ENCODE measurements around the gene ARL6IP4.

Gene ARL6IP4

GRCh38 chr12:122966743-122967550, 13.5 kb upstream of the ARL6IP4 start:
- H3K4me3 Mint-ChIP-seq = peak overlapping the region; percentile 55
- H3K9me3 Mint-ChIP-seq (ENCODE audit: low read depth) = no peaks in the 10 kb centered on the region
- H3K36me3 Mint-ChIP-seq = no peaks in the 10 kb centered on the region
- H3K4me1 Mint-ChIP-seq (ENCODE audit: low read depth) = peaks cover 9% of the 10 kb centered on the region
- H3K27me3 Mint-ChIP-seq = no peaks in the 10 kb centered on the region
- peak overlapping the region; percentile 50 for H3K27ac Mint-ChIP-seq

- Mint-ChIP-seq H3K4me3 (no peak overlapping the region), H3K27ac (no peak overlapping the region), H3K36me3 (no peaks in the 10 kb centered on the region), H3K9me3 (ENCODE audit: low read depth) (no peaks in the 10 kb centered on the region), H3K27me3 (no peaks in the 10 kb centered on the region), H3K4me1 (ENCODE audit: low read depth) (peaks cover 10% of the 10 kb centered on the region)
These were observed 12.4 kb upstream of the ARL6IP4 start for GRCh38 chr12:122968104-122968503.

GRCh38 chr12:122969676-122970075, 10.8 kb upstream of the ARL6IP4 start:
- Mint-ChIP-seq H3K27ac (no peak overlapping the region), H3K9me3 (ENCODE audit: low read depth) (no peaks in the 10 kb centered on the region), H3K4me3 (no peak overlapping the region), H3K27me3 (no peaks in the 10 kb centered on the region), H3K36me3 (no peaks in the 10 kb centered on the region), H3K4me1 (ENCODE audit: low read depth) (peaks cover 14% of the 10 kb centered on the region)

GRCh38 chr12:122974274-122974891, 6.1 kb upstream of the ARL6IP4 start:
- Mint-ChIP-seq H3K27ac (peak overlapping the region; percentile 99), H3K36me3 (no peaks in the 10 kb centered on the region), H3K4me3 (peak overlapping the region; percentile 97), H3K4me1 (ENCODE audit: low read depth) (peaks cover 26% of the 10 kb centered on the region), H3K27me3 (no peaks in the 10 kb centered on the region), H3K9me3 (ENCODE audit: low read depth) (no peaks in the 10 kb centered on the region)

GRCh38 chr12:122974892-122975789, 5.3 kb upstream of the ARL6IP4 start, which contains the start of gene OGFOD2:
Gene OGFOD2 (plus strand): TSS chr12:122975244. CDS start chr12:122975252, 8 bp downstream.
- peaks cover 32% of the 10 kb centered on the region for H3K4me1 Mint-ChIP-seq (ENCODE audit: low read depth)

GRCh38 chr12:122975790-122976647, 4.5 kb upstream of the ARL6IP4 start:
- Mint-ChIP-seq H3K4me3 (peak overlapping the region; percentile 97), H3K36me3 (no peaks in the 10 kb centered on the region), H3K4me1 (ENCODE audit: low read depth) (peaks cover 32% of the 10 kb centered on the region), H3K27ac (peak overlapping the region; percentile 99), H3K9me3 (ENCODE audit: low read depth) (no peaks in the 10 kb centered on the region), H3K27me3 (no peaks in the 10 kb centered on the region)

More at GRCh38 chr12:122974892-122975789, 5.3 kb upstream of the ARL6IP4 start, which contains the start of gene OGFOD2:
- Mint-ChIP-seq H3K4me3 (peak within 1 kb of the TSS; percentile 97), H3K36me3 (no peaks in the 10 kb centered on the region), H3K27me3 (no peaks in the 10 kb centered on the region), H3K27ac (peak within 1 kb of the TSS; percentile 99), H3K9me3 (ENCODE audit: low read depth) (no peaks in the 10 kb centered on the region)

- Mint-ChIP-seq H3K36me3 (no peaks in the 10 kb centered on the region), H3K27me3 (no peaks in the 10 kb centered on the region), H3K27ac (no peak overlapping the region), H3K4me3 (peak overlapping the region; percentile 97), H3K9me3 (ENCODE audit: low read depth) (no peaks in the 10 kb centered on the region), H3K4me1 (ENCODE audit: low read depth) (peaks cover 34% of the 10 kb centered on the region)
These were observed 3.9 kb upstream of the ARL6IP4 start for GRCh38 chr12:122976648-122976975.

- Mint-ChIP-seq H3K27me3 (no peaks in the 10 kb centered on the region), H3K4me1 (ENCODE audit: low read depth) (peaks cover 40% of the 10 kb centered on the region), H3K27ac (peak overlapping the region; percentile 38), H3K36me3 (no peaks in the 10 kb centered on the region), H3K9me3 (ENCODE audit: low read depth) (no peaks in the 10 kb centered on the region), H3K4me3 (peak overlapping the region; percentile 59)
These were observed 3.3 kb upstream of the ARL6IP4 start for GRCh38 chr12:122977153-122977552.

- Mint-ChIP-seq H3K27me3 (no peaks in the 10 kb centered on the region), H3K4me3 (peak overlapping the region; percentile 54), H3K27ac (no peak overlapping the region), H3K36me3 (no peaks in the 10 kb centered on the region), H3K4me1 (ENCODE audit: low read depth) (peaks cover 43% of the 10 kb centered on the region), H3K9me3 (ENCODE audit: low read depth) (no peaks in the 10 kb centered on the region)
These were observed 2.7 kb upstream of the ARL6IP4 start for GRCh38 chr12:122977655-122978392.

- Mint-ChIP-seq H3K27ac (no peak overlapping the region), H3K4me3 (peak overlapping the region; percentile 13), H3K27me3 (no peaks in the 10 kb centered on the region), H3K36me3 (no peaks in the 10 kb centered on the region), H3K4me1 (ENCODE audit: low read depth) (peaks cover 48% of the 10 kb centered on the region), H3K9me3 (ENCODE audit: low read depth) (no peaks in the 10 kb centered on the region)
These were observed 1.9 kb upstream of the ARL6IP4 start for GRCh38 chr12:122978507-122978955.

- Mint-ChIP-seq H3K9me3 (ENCODE audit: low read depth) (no peaks in the 10 kb centered on the region), H3K4me3 (peak overlapping the region; percentile 91), H3K4me1 (ENCODE audit: low read depth) (peaks cover 49% of the 10 kb centered on the region), H3K27me3 (no peaks in the 10 kb centered on the region), H3K27ac (peak overlapping the region; percentile 87), H3K36me3 (no peaks in the 10 kb centered on the region)
These were observed 1.2 kb upstream of the ARL6IP4 start for GRCh38 chr12:122979001-122979907.

- Mint-ChIP-seq H3K4me1 (ENCODE audit: low read depth) (peaks cover 52% of the 10 kb centered on the region), H3K9me3 (ENCODE audit: low read depth) (no peaks in the 10 kb centered on the region), H3K27me3 (no peaks in the 10 kb centered on the region), H3K36me3 (no peaks in the 10 kb centered on the region), H3K4me3 (peak overlapping the region; percentile 91), H3K27ac (peak overlapping the region; percentile 87)
These were observed 636 bp upstream of the ARL6IP4 start for GRCh38 chr12:122979908-122980182.

- no peaks in the 10 kb centered on the region for H3K27me3 Mint-ChIP-seq
- H3K27ac Mint-ChIP-seq = peak overlapping the region; percentile 75
- H3K36me3 Mint-ChIP-seq = no peaks in the 10 kb centered on the region
- peak overlapping the region; percentile 88 for H3K4me3 Mint-ChIP-seq
- no peaks in the 10 kb centered on the region for H3K9me3 Mint-ChIP-seq (ENCODE audit: low read depth)
- peaks cover 48% of the 10 kb centered on the region for H3K4me1 Mint-ChIP-seq (ENCODE audit: low read depth)
These were observed 573 bp downstream of the ARL6IP4 start for GRCh38 chr12:122981036-122981471.
